GM18505 (cell line): ENCODE results near the gene PARP16.

ENCODE experiments used
- ATAC-seq: cut with Tn5 transposase; IDR thresholded peaks from one replicate; pipeline ENCODE4 v1.9.1; 2021; ENCODE audit not compliant: unreplicated experiment
- POLR2A ChIP-seq: IDR thresholded peaks from 4 replicates; pipeline ENCODE4 v1.6.1; 2011; ENCODE audit warnings: borderline replicate concordance; ENCODE audit not compliant: insufficient read depth, insufficient read length; ENCODE audit errors: extremely low read depth

PARP16 gene

GRCh38 chr15:65305150-65305758 is 18.6 kb upstream of the PARP16 start:
- ATAC-seq: no peak
- TF ChIP-seq POLR2A: no peak

- ATAC-seq: peak; percentile 58
Measured at GRCh38 chr15:65304381-65305149, 17.9 kb upstream of the PARP16 start, which contains the start of gene RNU5B-1. Gene RNU5B-1, plus strand, starts transcription at chr15:65304677.

GRCh38 chr15:65303687-65304380 is 17.2 kb upstream of the PARP16 start:
- TF ChIP-seq POLR2A: no peak
- peak; percentile 4 for ATAC-seq

More at GRCh38 chr15:65304381-65305149, 17.9 kb upstream of the PARP16 start, which contains the start of gene RNU5B-1:
- peak; percentile 99 for TF ChIP-seq POLR2A

- no peak for ATAC-seq
- no peak for TF ChIP-seq POLR2A
Measured at GRCh38 chr15:65302061-65302460, 15.4 kb upstream of the PARP16 start.

GRCh38 chr15:65300924-65301441 is 14.3 kb upstream of the PARP16 start:
- TF ChIP-seq POLR2A: no peak
- ATAC-seq: no peak

- TF ChIP-seq POLR2A: no peak
- no peak for ATAC-seq
Measured at GRCh38 chr15:65298731-65299130, 12.0 kb upstream of the PARP16 start.

GRCh38 chr15:65292938-65293518 is 6.3 kb upstream of the PARP16 start:
- no peak for TF ChIP-seq POLR2A
- no peak for ATAC-seq

GRCh38 chr15:65290228-65290627 is 3.5 kb upstream of the PARP16 start:
- TF ChIP-seq POLR2A: no peak
- ATAC-seq: no peak

- no peak for TF ChIP-seq POLR2A
- no peak for ATAC-seq
Measured at GRCh38 chr15:65289261-65289854, 2.7 kb upstream of the PARP16 start.

GRCh38 chr15:65287520-65287855 is 805 bp upstream of the PARP16 start:
- TF ChIP-seq POLR2A: no peak
- no peak for ATAC-seq

GRCh38 chr15:65286069-65286703 is 497 bp downstream of the PARP16 start:
- peak; percentile 33 for ATAC-seq
- TF ChIP-seq POLR2A: no peak

GRCh38 chr15:65285291-65286068 is 1.2 kb downstream of the PARP16 start:
- no peak for TF ChIP-seq POLR2A
- no peak for ATAC-seq
